GM06990 (cell line): ENCODE results near the gene LAYN.
A peak's percentile ranks its signal among the peaks of the same experiment; 100 is the strongest.

Source experiments
- DNase-seq: peaks from one replicate; pipeline ENCODE4 v3.0.0-alpha.2; 2011; ENCODE audit not compliant: insufficient read length; ENCODE audit errors: extremely low read depth
- H3K27me3 ChIP-seq: replicated peaks from 2 replicates; pipeline ENCODE4 v1.6.0; 2011; ENCODE audit warnings: low read length; ENCODE audit not compliant: control insufficient read depth, insufficient read depth
- H3K36me3 ChIP-seq: 2 replicates; pipeline ENCODE4 v1.5.1; 2011; ENCODE audit warnings: low read length; ENCODE audit not compliant: control insufficient read depth, insufficient read depth
- H3K4me3 ChIP-seq: replicated peaks from 2 replicates; pipeline ENCODE4 v1.5.1; 2011; ENCODE audit warnings: low read depth, mild to moderate bottlenecking, control low read depth, low read length
- TF ChIP-seq, protein P1 (sequence below): IDR thresholded peaks from 2 replicates; pipeline ENCODE4 v1.5.1; 2011; ENCODE audit warnings: low read length, control low read depth, mild to moderate bottlenecking, inconsistent platforms; ENCODE audit not compliant: insufficient read depth, poor library complexity, severe bottlenecking

LAYN gene

GRCh38 chr11:111603611-111604130 is 63.2 kb downstream of the LAYN start:
- Histone ChIP-seq H3K27me3 (no peaks in the 10 kb centered on the region), H3K36me3 (no peaks in the 10 kb centered on the region), H3K4me3 (peak overlapping the region; percentile 87)
- DNase-seq = no peak
- TF ChIP-seq, protein P1, sequence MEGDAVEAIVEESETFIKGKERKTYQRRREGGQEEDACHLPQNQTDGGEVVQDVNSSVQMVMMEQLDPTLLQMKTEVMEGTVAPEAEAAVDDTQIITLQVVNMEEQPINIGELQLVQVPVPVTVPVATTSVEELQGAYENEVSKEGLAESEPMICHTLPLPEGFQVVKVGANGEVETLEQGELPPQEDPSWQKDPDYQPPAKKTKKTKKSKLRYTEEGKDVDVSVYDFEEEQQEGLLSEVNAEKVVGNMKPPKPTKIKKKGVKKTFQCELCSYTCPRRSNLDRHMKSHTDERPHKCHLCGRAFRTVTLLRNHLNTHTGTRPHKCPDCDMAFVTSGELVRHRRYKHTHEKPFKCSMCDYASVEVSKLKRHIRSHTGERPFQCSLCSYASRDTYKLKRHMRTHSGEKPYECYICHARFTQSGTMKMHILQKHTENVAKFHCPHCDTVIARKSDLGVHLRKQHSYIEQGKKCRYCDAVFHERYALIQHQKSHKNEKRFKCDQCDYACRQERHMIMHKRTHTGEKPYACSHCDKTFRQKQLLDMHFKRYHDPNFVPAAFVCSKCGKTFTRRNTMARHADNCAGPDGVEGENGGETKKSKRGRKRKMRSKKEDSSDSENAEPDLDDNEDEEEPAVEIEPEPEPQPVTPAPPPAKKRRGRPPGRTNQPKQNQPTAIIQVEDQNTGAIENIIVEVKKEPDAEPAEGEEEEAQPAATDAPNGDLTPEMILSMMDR = no peak

GRCh38 chr11:111604392-111605009 is 64.0 kb downstream of the LAYN start:
- no peak overlapping the region for H3K4me3 ChIP-seq
- no peaks in the 10 kb centered on the region for H3K27me3 ChIP-seq
- no peak for DNase-seq
- TF ChIP-seq, protein P1 = peak; percentile 60
- H3K36me3 ChIP-seq = no peaks in the 10 kb centered on the region

GRCh38 chr11:111605681-111606080 is 65.2 kb downstream of the LAYN start:
- no peak overlapping the region for H3K4me3 ChIP-seq
- DNase-seq = no peak
- no peaks in the 10 kb centered on the region for H3K36me3 ChIP-seq
- TF ChIP-seq, protein P1 = no peak
- H3K27me3 ChIP-seq = no peaks in the 10 kb centered on the region

GRCh38 chr11:111606986-111607385 is 66.5 kb downstream of the LAYN start:
- no peak for DNase-seq
- TF ChIP-seq, protein P1 = no peak
- Histone ChIP-seq H3K27me3 (no peaks in the 10 kb centered on the region), H3K4me3 (no peak overlapping the region), H3K36me3 (no peaks in the 10 kb centered on the region)

- Histone ChIP-seq H3K4me3 (no peak overlapping the region), H3K36me3 (no peaks in the 10 kb centered on the region), H3K27me3 (no peaks in the 10 kb centered on the region)
- DNase-seq = no peak
- TF ChIP-seq, protein P1 = no peak
Measured at GRCh38 chr11:111607751-111608150, 67.2 kb downstream of the LAYN start.
